Measurements from ENCODE around the gene STAC3.

STAC3 gene

GRCh38 chr12:57209916-57210315, 41.1 kb downstream of the STAC3 start:
- TF ChIP-seq, protein P1, sequence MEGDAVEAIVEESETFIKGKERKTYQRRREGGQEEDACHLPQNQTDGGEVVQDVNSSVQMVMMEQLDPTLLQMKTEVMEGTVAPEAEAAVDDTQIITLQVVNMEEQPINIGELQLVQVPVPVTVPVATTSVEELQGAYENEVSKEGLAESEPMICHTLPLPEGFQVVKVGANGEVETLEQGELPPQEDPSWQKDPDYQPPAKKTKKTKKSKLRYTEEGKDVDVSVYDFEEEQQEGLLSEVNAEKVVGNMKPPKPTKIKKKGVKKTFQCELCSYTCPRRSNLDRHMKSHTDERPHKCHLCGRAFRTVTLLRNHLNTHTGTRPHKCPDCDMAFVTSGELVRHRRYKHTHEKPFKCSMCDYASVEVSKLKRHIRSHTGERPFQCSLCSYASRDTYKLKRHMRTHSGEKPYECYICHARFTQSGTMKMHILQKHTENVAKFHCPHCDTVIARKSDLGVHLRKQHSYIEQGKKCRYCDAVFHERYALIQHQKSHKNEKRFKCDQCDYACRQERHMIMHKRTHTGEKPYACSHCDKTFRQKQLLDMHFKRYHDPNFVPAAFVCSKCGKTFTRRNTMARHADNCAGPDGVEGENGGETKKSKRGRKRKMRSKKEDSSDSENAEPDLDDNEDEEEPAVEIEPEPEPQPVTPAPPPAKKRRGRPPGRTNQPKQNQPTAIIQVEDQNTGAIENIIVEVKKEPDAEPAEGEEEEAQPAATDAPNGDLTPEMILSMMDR (IDR thresholded peaks at IDR 0.05): no peak
- no peaks in the 10 kb centered on the region for H3K9me3 Mint-ChIP-seq
- DNase-seq: no peak
- H3K27ac Mint-ChIP-seq: no peak overlapping the region
- H3K4me3 Mint-ChIP-seq: no peak overlapping the region
- H3K4me1 Mint-ChIP-seq: peaks cover 23% of the 10 kb centered on the region
- peaks cover 16% of the 10 kb centered on the region for H3K27me3 Mint-ChIP-seq (ENCODE audit: low read depth, poor library complexity)
- H3K36me3 Mint-ChIP-seq (ENCODE audit: low read depth): peaks cover 19% of the 10 kb centered on the region

GRCh38 chr12:57208631-57209282, 42.2 kb downstream of the STAC3 start:
- TF ChIP-seq, protein P1 (IDR thresholded peaks at IDR 0.05): no peak
- DNase-seq: no peak
- Mint-ChIP-seq H3K4me1 (peaks cover 11% of the 10 kb centered on the region), H3K36me3 (ENCODE audit: low read depth) (peaks cover 19% of the 10 kb centered on the region), H3K4me3 (no peak overlapping the region), H3K9me3 (no peaks in the 10 kb centered on the region), H3K27me3 (ENCODE audit: low read depth, poor library complexity) (peaks cover 4% of the 10 kb centered on the region), H3K27ac (no peak overlapping the region)

GRCh38 chr12:57207731-57208630, 43.0 kb downstream of the STAC3 start:
- Mint-ChIP-seq H3K27me3 (ENCODE audit: low read depth, poor library complexity) (no peaks in the 10 kb centered on the region), H3K4me1 (peaks cover 5% of the 10 kb centered on the region), H3K36me3 (ENCODE audit: low read depth) (peaks cover 19% of the 10 kb centered on the region), H3K4me3 (no peak overlapping the region), H3K27ac (no peak overlapping the region), H3K9me3 (no peaks in the 10 kb centered on the region)
- TF ChIP-seq, protein P1 (IDR thresholded peaks at IDR 0.05): no peak
- DNase-seq: no peak

- DNase-seq: no peak
- TF ChIP-seq, protein P1 (IDR thresholded peaks at IDR 0.05): no peak
- no peaks in the 10 kb centered on the region for H3K27me3 Mint-ChIP-seq (ENCODE audit: low read depth, poor library complexity)
- no peak overlapping the region for H3K27ac Mint-ChIP-seq
- H3K9me3 Mint-ChIP-seq: no peaks in the 10 kb centered on the region
- peaks cover 5% of the 10 kb centered on the region for H3K4me1 Mint-ChIP-seq
- H3K36me3 Mint-ChIP-seq (ENCODE audit: low read depth): peaks cover 32% of the 10 kb centered on the region
- no peak overlapping the region for H3K4me3 Mint-ChIP-seq
These were observed 45.1 kb downstream of the STAC3 start for GRCh38 chr12:57205931-57206330.

DNA sequence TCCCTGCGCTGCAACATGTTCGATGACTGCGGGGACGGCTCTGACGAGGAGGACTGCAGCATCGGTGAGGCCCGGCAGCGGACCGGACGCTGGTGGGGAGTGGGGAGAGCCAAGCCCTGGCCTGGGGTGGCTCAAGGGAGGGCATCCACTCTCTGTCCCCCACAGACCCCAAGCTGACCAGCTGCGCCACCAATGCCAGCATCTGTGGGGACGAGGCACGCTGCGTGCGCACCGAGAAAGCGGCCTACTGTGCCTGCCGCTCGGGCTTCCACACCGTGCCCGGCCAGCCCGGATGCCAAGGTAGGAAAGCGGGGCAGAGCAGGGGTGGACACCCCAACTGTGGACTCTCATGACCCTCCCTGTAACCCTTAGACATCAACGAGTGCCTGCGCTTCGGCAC, 45.8 kb downstream of the STAC3 start:
- Mint-ChIP-seq H3K4me1 (peaks cover 5% of the 10 kb centered on the region), H3K36me3 (ENCODE audit: low read depth) (peaks cover 35% of the 10 kb centered on the region), H3K4me3 (no peak overlapping the region), H3K27ac (no peak overlapping the region), H3K9me3 (no peaks in the 10 kb centered on the region), H3K27me3 (ENCODE audit: low read depth, poor library complexity) (no peaks in the 10 kb centered on the region)
- no peak for DNase-seq
- TF ChIP-seq, protein P1 (IDR thresholded peaks at IDR 0.05): no peak

Measured in nephron progenitor cell (in vitro differentiated cells).